Mesangial cell (primary cell): Measurements from ENCODE around the gene DSTN. TPM values are rescaled to one million over a fixed set of nuclear protein-coding genes. Genes with fewer than 3 reads are reported as not detected.

Source experiments
- total RNA-seq: library from RNA; depleted of rRNA; stranded (reverse); fragments of >200 nt; gene quantifications from 2 replicates; pipeline ENCODE4 v1.2.3, GENCODE V29; 2015

Gene DSTN
- 237 and 269 TPM in 2 replicates for total RNA-seq

DNA sequence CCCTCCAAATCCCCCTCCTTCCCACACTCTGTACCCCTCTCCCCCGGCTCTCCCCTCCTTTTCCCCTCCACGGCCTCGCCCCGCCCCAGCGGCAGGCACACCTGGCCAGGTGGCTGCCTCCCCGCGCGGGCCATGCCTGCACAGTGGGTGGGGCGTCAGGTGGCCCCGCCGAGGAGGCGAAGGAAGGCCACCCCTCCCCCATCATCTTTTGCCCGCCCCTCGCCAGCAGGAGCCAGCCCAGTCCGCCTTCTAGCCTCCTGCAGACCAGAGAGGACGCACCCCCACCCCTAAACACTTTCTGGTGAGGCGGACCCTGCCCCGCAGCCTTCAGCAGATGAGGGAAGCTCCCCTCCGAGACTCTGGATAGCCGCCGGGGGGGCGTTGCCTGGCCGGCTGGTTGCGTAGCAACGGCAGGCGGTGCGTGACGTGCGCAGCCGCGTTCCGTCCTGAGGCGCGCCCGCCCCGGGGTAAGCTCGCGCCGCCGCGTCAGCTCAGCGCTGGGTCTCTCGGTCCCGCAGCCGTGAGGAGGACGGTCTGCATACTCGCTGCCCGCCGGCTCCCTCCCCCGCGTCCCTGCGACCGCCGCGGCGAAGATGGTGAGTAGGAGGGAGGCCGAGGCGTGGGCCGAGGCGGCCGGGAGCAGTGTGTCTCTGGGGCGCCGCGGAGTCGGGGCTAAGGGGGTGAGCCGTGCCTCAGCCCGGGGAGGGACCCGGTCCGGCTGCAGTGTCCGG lies at the start of gene DSTN:
Gene DSTN, plus strand, starts transcription at position 460 of the 731 bp plus-strand sequence. Its CDS starts 134 bp downstream, at position 594.

GRCh38 chr20:17530716-17531664 lies 38.9 kb upstream of the DSTN start, which contains the start of gene BFSP1:
TSS of gene BFSP1 (minus strand) at chr20:17531379. CDS start at chr20:17531329, 50 bp downstream.

Other genes with a start within 250 kb of the DSTN start
- gene BFSP1, start 38.7 kb upstream of the DSTN start, total RNA-seq, result 3.4 and 8.6 TPM in 2 replicates
- gene RRBP1, start 112.2 kb downstream of the DSTN start, total RNA-seq, result 91.7 and 96.1 TPM in 2 replicates
- gene BANF2, start 129.9 kb downstream of the DSTN start, total RNA-seq, result not detected in 2 replicates